Dendritic cell treated with granulocyte-macrophage colony-stimulating factor and Interleukin-4, amounts not matched to agents 40 ng/mL and 50 ng/mL, for 4 days (primary cell): ENCODE results near the gene KLHL25.
A peak's percentile ranks its signal among the peaks of the same experiment; 100 is the strongest.
"Not testable (repeated sequence)": the region's sequence is repeated elsewhere in the genome, so short reads cannot be mapped to it uniquely, and the experiment has no call there.

Experiments
- H3K27ac Mint-ChIP-seq: one replicate; pipeline ENCODE4 v1.8.0; 2022; ENCODE audit warnings: mild to moderate bottlenecking, mixed read lengths
- H3K27me3 Mint-ChIP-seq: one replicate; pipeline ENCODE4 v1.8.0; 2022; ENCODE audit warnings: mild to moderate bottlenecking, mixed read lengths
- H3K36me3 Mint-ChIP-seq: one replicate; pipeline ENCODE4 v1.8.0; 2022; ENCODE audit warnings: low read depth, mixed read lengths
- H3K4me1 Mint-ChIP-seq: one replicate; pipeline ENCODE4 v1.8.0; 2022; ENCODE audit warnings: low read depth, mixed read lengths
- H3K4me3 Mint-ChIP-seq: one replicate; pipeline ENCODE4 v1.8.0; 2022; ENCODE audit warnings: mild to moderate bottlenecking, moderate library complexity, mixed read lengths
- H3K9me3 Mint-ChIP-seq: one replicate; pipeline ENCODE4 v1.8.0; 2022; ENCODE audit warnings: mixed read lengths
- intact Hi-C: fragments of 100-400 bp; cut with micrococcal nuclease; formaldehyde crosslinking; loops from one replicate; pipeline ENCODE4 v1.15.0; 2022

Gene KLHL25

GRCh38 chr15:85794598-85795336 lies at the start of gene KLHL25:
TSS of gene KLHL25 (minus strand) at chr15:85794925. CDS start at chr15:85769810, 25,115 bp downstream.
- peak within 1 kb of the TSS; percentile 81 for H3K4me3 Mint-ChIP-seq
- intact Hi-C loops: loop anchor here (5.0 kb wide), 1 partner anchor 38 kb away; no protein-coding TSS in a partner anchor

GRCh38 chr15:85840802-85841152 lies 46.1 kb upstream of the KLHL25 start:
- Mint-ChIP-seq H3K36me3 (no peaks in the 10 kb centered on the region), H3K27me3 (peaks cover 32% of the 10 kb centered on the region), H3K27ac (peak overlapping the region; percentile 74), H3K9me3 (no peaks in the 10 kb centered on the region), H3K4me3 (no peak overlapping the region), H3K4me1 (peaks cover 11% of the 10 kb centered on the region)
- intact Hi-C loops: loop anchor here (1.0 kb wide), 1 partner anchor 110 kb away; no protein-coding TSS in a partner anchor

More at GRCh38 chr15:85794598-85795336, at the start of gene KLHL25:
- H3K27me3 Mint-ChIP-seq: peaks cover 42% of the 10 kb centered on the region
- H3K4me1 Mint-ChIP-seq: peaks cover 27% of the 10 kb centered on the region
- no peaks in the 10 kb centered on the region for H3K9me3 Mint-ChIP-seq
- peak within 1 kb of the TSS; percentile 77 for H3K27ac Mint-ChIP-seq
- no peaks in the 10 kb centered on the region for H3K36me3 Mint-ChIP-seq

DNA sequence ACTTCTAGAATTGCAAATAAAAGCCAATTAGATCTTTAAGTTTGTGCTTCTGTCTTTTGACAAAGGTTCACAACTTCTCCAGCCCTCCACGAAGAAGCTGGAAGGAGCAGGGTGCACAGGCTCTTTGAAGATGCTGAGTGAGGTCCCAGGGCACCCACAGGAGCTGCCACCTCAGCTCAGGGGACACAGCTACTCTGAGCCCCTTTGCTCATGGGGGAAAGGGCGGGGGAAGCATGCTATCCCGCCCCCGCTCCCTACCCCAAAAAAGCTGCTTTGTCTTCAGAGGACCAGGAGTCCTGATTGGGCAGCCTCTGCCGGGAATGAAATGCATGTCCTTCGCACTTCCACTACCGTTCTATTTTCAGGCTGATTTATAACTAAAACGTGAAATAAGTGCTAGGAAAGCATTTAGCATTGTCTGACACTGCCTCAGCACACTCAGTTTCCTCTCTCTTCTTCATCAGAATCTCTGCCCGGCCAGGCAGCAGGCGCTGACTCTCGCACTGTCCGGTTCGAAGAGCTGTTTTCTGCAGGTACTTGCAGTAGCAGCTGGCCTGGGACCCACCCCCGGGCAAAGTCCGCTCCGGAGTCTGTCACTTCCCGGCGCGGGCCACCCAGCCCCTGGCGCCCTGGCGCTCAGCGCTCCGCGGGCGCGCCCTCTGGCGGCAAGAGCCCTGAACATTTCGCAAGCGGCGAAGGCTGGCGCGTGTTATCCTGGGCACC lies 45.5 kb upstream of the KLHL25 start:
- Mint-ChIP-seq H3K27me3 (peaks cover 26% of the 10 kb centered on the region), H3K4me3 (peak overlapping the region; percentile 75), H3K27ac (peak overlapping the region; percentile 74), H3K4me1 (peaks cover 11% of the 10 kb centered on the region), H3K9me3 (no peaks in the 10 kb centered on the region), H3K36me3 (no peaks in the 10 kb centered on the region)
- intact Hi-C loops: loop anchor here (1.0 kb wide), 1 partner anchor 110 kb away; no protein-coding TSS in a partner anchor

- no peak overlapping the region for H3K4me3 Mint-ChIP-seq
- peaks cover 21% of the 10 kb centered on the region for H3K27me3 Mint-ChIP-seq
- intact Hi-C loops: loop anchor here (1.0 kb wide), 1 partner anchor 109 kb away; no protein-coding TSS in a partner anchor
- H3K9me3 Mint-ChIP-seq: no peaks in the 10 kb centered on the region
- peak overlapping the region; percentile 74 for H3K27ac Mint-ChIP-seq
- no peaks in the 10 kb centered on the region for H3K36me3 Mint-ChIP-seq
- H3K4me1 Mint-ChIP-seq: peaks cover 14% of the 10 kb centered on the region
These were observed 44.9 kb upstream of the KLHL25 start for GRCh38 chr15:85839643-85840042.

- Mint-ChIP-seq H3K9me3 (no peaks in the 10 kb centered on the region), H3K27me3 (peaks cover 18% of the 10 kb centered on the region), H3K27ac (peak overlapping the region; percentile 14), H3K4me3 (no peak overlapping the region), H3K36me3 (no peaks in the 10 kb centered on the region), H3K4me1 (peaks cover 17% of the 10 kb centered on the region)
- intact Hi-C loops: no loop called here
These were observed 43.9 kb upstream of the KLHL25 start for GRCh38 chr15:85838655-85839054.

DNA sequence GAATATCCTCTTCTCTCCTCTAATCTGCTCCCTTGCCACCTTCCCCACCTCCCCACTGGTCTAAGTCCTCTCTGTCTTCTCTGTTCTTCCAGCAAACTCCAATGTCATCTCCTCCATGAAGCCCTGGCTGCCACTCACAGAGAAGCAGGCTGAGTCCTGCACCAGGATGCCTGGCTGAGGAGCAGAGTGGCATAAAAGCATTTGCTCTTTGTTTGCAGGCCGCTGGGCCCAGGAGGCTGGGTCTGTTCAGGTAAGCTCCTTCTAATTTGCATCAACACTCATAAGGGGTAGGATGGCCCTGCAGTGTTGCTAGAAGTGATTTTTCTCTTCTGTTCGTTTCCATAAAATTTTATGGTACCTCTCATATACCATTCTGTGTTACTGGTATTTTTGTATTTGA lies 43.2 kb upstream of the KLHL25 start:
- peak overlapping the region; percentile 14 for H3K27ac Mint-ChIP-seq

DNA sequence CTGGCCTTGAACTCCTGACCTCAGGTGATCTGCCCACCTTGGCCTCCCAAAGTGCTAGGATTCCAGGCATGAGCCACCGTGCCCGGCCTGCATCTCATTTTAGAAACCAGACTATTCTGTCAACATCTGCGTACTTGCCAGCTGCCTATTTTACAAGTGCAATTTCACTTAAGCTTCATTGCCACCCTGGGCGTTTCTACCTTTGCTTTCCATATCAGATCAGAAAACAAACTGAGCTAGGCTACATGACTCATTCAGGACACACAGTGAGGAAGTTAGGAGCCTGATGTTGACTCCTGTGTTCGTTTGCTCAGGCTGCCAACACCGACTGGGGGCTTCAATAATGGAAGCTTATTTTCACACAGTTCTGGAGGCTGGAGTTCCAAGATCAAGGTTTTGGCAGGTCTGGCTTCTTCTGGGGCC lies 42.3 kb upstream of the KLHL25 start:
- intact Hi-C loops: no loop called here

More for the DNA sequence above, 43.2 kb upstream of the KLHL25 start:
- intact Hi-C loops: no loop called here
- peaks cover 22% of the 10 kb centered on the region for H3K4me1 Mint-ChIP-seq
- H3K27me3 Mint-ChIP-seq: peaks cover 13% of the 10 kb centered on the region
- H3K4me3 Mint-ChIP-seq: no peak overlapping the region
- no peaks in the 10 kb centered on the region for H3K9me3 Mint-ChIP-seq
- H3K36me3 Mint-ChIP-seq: no peaks in the 10 kb centered on the region

GRCh38 chr15:85834651-85835050 lies 39.9 kb upstream of the KLHL25 start:
- Mint-ChIP-seq H3K36me3 (no peaks in the 10 kb centered on the region), H3K27ac (no peak overlapping the region), H3K4me1 (peaks cover 30% of the 10 kb centered on the region), H3K27me3 (peaks cover 3% of the 10 kb centered on the region), H3K4me3 (no peak overlapping the region), H3K9me3 (no peaks in the 10 kb centered on the region)
- intact Hi-C loops: loop anchor here (5.0 kb wide), 1 partner anchor 42 kb away; the partner anchor contains the start of gene KLHL25

More for the DNA sequence above, 42.3 kb upstream of the KLHL25 start:
- Mint-ChIP-seq H3K9me3 (no peaks in the 10 kb centered on the region), H3K36me3 (no peaks in the 10 kb centered on the region), H3K27ac (no peak overlapping the region), H3K4me3 (no peak overlapping the region), H3K4me1 (peaks cover 29% of the 10 kb centered on the region), H3K27me3 (peaks cover 11% of the 10 kb centered on the region)

DNA sequence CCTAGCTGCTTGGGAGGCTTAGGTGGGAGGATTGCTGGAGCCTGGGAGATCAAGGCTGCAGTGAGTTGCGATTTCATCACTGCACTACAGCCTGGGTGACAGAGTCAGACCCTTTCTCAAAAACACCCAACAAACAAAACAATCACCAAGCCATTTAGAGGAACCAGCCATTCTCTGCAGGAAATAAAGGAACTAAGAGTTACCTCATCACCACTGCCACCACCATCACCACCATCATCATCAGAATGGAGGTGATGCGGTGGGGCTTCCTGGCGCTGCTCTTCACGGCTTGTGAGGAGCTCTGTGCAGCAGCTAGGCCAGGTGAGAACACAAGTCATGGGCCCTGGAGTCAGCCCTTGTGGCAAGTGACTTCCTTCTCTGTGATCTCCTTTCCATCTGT lies 37.7 kb upstream of the KLHL25 start:
- H3K4me3 Mint-ChIP-seq: no peak overlapping the region
- H3K27me3 Mint-ChIP-seq: peaks cover 2% of the 10 kb centered on the region
- H3K36me3 Mint-ChIP-seq: no peaks in the 10 kb centered on the region
- H3K27ac Mint-ChIP-seq: peak overlapping the region; percentile 76
- H3K9me3 Mint-ChIP-seq: no peaks in the 10 kb centered on the region
- H3K4me1 Mint-ChIP-seq: peaks cover 26% of the 10 kb centered on the region
- intact Hi-C loops: loop anchor here (5.0 kb wide), 1 partner anchor 40 kb away; the partner anchor contains the start of gene KLHL25

- peaks cover 2% of the 10 kb centered on the region for H3K27me3 Mint-ChIP-seq
- H3K27ac Mint-ChIP-seq: peak overlapping the region; percentile 76
These were observed 36.8 kb upstream of the KLHL25 start for GRCh38 chr15:85831415-85832113.

GRCh38 chr15:85829754-85830153 lies 35.0 kb upstream of the KLHL25 start:
- not testable (repeated sequence) for H3K27ac Mint-ChIP-seq, H3K36me3 Mint-ChIP-seq, H3K27me3 Mint-ChIP-seq, H3K9me3 Mint-ChIP-seq, H3K4me3 Mint-ChIP-seq
- H3K4me1 Mint-ChIP-seq: peaks cover 27% of the 10 kb centered on the region
- intact Hi-C loops: loop anchor here (2.0 to 5.0 kb wide), 2 partner anchors 37 to 99 kb away; partner anchors contain the start of gene KLHL25

More at GRCh38 chr15:85831415-85832113, 36.8 kb upstream of the KLHL25 start:
- Mint-ChIP-seq H3K9me3 (no peaks in the 10 kb centered on the region), H3K36me3 (no peaks in the 10 kb centered on the region), H3K4me3 (no peak overlapping the region), H3K4me1 (peaks cover 26% of the 10 kb centered on the region)
- intact Hi-C loops: loop anchor here (2.0 to 5.0 kb wide), 2 partner anchors 39 to 101 kb away; partner anchors contain the start of gene KLHL25

DNA sequence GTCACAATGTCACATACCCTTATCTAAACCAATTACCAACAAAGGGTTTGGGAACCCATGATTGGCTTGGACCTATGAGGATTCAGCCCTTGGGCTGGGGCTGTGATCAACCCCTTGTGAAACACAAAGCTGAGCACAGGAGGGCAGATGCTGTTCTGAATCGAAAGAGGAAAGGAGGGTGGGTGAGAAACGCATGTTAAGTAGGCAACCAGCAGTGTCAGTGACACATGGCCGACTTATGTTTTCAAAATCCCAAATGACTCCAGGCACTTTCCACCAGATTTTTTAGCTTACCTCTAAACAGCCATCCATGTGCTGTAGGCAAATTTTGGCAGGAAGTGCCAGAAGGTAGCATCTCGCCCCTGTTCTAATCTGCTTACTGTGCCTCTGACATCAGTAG lies 34.1 kb upstream of the KLHL25 start:
- H3K36me3 Mint-ChIP-seq: no peaks in the 10 kb centered on the region
- no peaks in the 10 kb centered on the region for H3K9me3 Mint-ChIP-seq
- intact Hi-C loops: no loop called here
- H3K4me3 Mint-ChIP-seq: no peak overlapping the region
- H3K27me3 Mint-ChIP-seq: peaks cover 2% of the 10 kb centered on the region
- no peak overlapping the region for H3K27ac Mint-ChIP-seq
- peaks cover 24% of the 10 kb centered on the region for H3K4me1 Mint-ChIP-seq

- no peaks in the 10 kb centered on the region for H3K36me3 Mint-ChIP-seq
- H3K4me1 Mint-ChIP-seq: peaks cover 19% of the 10 kb centered on the region
- H3K4me3 Mint-ChIP-seq: no peak overlapping the region
- peaks cover 2% of the 10 kb centered on the region for H3K27me3 Mint-ChIP-seq
- no peaks in the 10 kb centered on the region for H3K9me3 Mint-ChIP-seq
- no peak overlapping the region for H3K27ac Mint-ChIP-seq
- intact Hi-C loops: no loop called here
These were observed 33.4 kb upstream of the KLHL25 start for GRCh38 chr15:85828126-85828525.
